Measurements from ENCODE around the gene LENEP.
A peak's percentile ranks its signal among the peaks of the same experiment; 100 is the strongest.
"Not testable (repeated sequence)": the region's sequence is repeated elsewhere in the genome, so short reads cannot be mapped to it uniquely, and the experiment has no call there.

LENEP gene

DNA sequence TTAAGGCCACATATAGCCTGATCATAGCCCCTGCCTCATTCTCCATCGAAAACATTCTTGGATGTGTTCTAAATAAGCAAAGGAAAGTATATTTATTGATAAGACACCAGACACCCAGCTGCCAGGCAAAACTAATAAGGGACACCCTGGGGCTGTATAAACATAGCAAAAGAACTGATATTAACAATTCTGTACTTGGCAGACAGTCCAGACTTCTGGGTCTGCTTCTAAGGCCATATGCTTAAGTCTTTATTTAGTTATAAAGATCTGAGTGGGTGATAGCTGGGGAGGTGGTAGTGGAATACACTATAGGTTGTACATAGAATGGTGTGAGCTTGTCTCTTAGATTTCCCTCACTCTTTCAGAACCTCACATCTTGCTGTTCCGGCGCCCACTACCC is 15.0 kb upstream of the LENEP start:
- TF ChIP-seq, protein P1, sequence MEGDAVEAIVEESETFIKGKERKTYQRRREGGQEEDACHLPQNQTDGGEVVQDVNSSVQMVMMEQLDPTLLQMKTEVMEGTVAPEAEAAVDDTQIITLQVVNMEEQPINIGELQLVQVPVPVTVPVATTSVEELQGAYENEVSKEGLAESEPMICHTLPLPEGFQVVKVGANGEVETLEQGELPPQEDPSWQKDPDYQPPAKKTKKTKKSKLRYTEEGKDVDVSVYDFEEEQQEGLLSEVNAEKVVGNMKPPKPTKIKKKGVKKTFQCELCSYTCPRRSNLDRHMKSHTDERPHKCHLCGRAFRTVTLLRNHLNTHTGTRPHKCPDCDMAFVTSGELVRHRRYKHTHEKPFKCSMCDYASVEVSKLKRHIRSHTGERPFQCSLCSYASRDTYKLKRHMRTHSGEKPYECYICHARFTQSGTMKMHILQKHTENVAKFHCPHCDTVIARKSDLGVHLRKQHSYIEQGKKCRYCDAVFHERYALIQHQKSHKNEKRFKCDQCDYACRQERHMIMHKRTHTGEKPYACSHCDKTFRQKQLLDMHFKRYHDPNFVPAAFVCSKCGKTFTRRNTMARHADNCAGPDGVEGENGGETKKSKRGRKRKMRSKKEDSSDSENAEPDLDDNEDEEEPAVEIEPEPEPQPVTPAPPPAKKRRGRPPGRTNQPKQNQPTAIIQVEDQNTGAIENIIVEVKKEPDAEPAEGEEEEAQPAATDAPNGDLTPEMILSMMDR (conservative IDR thresholded peaks at IDR 0.05; ENCODE audit: low read length) = no peak
- no peak for DNase-seq (ENCODE audit: low read depth)
- H3K4me3 ChIP-seq (ENCODE audit: low read length) = no peak overlapping the region

DNA sequence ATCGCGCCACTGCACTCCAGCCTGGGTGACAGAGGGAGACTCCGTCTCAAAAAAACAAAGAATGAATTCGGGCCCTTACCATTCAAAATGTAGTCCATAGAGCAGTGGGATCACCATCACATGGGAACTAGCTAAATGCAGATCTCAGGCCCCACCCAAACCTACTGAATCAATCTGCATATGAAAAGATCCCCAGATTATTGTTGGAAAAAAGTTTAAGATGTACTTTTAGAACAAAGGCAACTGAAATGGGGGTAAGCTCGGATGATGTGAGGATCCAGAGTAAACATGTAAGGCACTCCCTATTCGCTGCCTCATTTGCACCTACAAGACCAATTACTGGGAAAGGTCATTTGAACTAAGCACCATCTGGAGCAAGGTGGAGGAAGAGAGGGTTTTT is 11.0 kb upstream of the LENEP start:
- TF ChIP-seq, protein P1 (conservative IDR thresholded peaks at IDR 0.05; ENCODE audit: low read length) = no peak
- peak overlapping the region; percentile 62 for H3K4me3 ChIP-seq (ENCODE audit: low read length)
- no peak for DNase-seq (ENCODE audit: low read depth)

DNA sequence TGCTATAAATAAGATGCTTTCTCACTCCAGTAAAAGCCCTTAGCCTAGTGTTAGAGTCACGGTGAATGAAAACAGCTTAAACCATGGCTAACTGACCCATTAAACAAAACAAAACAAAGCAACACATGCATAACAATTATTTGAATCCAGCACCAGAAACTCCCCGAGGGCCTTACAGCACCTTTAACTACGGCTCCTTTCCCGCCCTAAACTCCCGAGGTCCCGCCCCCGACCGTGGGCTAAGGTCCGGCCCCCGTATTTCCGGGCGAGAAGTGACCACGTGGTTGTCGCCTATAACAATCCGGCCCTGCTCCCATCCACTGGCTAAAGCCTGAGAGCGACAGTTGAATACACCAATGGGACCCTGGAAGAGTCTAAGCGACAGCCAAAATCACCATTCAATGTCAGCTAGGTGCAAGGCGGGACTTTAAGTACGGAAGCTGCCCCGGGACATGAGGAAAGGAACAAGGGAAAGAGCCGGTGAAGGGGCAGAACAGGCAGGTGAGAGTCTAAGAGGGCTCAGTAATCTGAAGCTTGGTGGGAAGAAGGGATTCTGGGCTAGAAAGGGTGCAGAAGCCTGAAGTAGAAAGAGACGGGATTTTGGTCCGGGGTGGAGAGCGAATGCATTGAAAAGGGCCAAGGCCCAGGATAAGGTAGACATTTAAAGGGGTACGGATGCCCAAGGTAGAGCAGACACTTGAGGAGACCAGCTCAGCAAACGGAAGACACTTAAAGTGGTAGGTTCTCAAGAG is 10.3 kb upstream of the LENEP start, which contains the start of gene FLAD1:
FLAD1 (plus strand) TSS at position 448 of the 752 bp plus-strand sequence. CDS start 351 bp downstream, outside the sequence.
- DNase-seq (ENCODE audit: low read depth) = peak; percentile 100
- peak within 1 kb of the TSS; percentile 96 for H3K4me3 ChIP-seq (ENCODE audit: low read length)
- TF ChIP-seq, protein P1 (conservative IDR thresholded peaks at IDR 0.05; ENCODE audit: low read length) = no peak

- H3K4me3 ChIP-seq (ENCODE audit: low read length) = peak overlapping the region; percentile 96
- TF ChIP-seq, protein P1 (conservative IDR thresholded peaks at IDR 0.05; ENCODE audit: low read length) = no peak
- DNase-seq (ENCODE audit: low read depth) = no peak
Measured at GRCh38 chr1:154983776-154984466, 9.5 kb upstream of the LENEP start.

DNA sequence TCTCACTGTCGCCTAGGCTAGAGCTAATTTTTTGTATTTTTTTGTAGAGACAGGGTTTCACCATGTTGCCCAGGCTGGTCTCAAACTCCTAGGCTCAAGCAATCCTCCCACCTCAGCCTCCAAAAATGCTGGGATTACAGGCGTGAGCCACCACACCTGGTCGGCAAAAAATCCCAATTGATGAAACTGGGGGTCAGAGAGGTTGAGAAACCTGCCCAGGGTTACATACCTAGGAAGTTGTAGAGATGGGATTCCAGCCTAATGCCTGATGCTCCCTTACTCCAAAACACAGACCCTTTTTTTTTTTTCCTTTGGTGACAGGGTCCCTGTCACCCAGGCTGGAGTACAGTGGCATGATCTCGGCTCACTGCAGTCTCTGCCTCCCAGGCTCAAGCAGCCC is 6.7 kb upstream of the LENEP start:
- not testable (repeated sequence) for H3K4me3 ChIP-seq (ENCODE audit: low read length); DNase-seq (ENCODE audit: low read depth)

DNA sequence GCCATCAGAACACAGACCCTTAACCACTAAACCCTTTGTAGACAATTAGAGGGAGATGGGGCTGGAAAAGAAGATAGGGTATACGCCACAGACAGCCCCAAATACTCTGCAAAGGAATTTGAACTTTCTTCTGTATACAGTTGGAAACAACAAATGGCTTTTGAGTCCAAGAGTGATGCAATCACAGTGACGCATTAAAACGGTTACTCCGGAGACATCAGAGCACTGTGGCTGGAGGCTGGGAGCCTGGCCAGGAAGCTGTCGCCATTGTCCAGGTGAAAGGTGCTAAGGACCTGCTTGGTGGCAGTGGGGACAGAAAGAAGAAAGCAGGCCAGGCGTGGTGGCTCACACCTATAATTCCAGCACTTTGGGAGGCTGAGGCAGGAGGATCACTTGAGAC is 6.1 kb upstream of the LENEP start:
- TF ChIP-seq, protein P1 (conservative IDR thresholded peaks at IDR 0.05; ENCODE audit: low read length) = no peak
- DNase-seq (ENCODE audit: low read depth) = no peak
- no peak overlapping the region for H3K4me3 ChIP-seq (ENCODE audit: low read length)

DNA sequence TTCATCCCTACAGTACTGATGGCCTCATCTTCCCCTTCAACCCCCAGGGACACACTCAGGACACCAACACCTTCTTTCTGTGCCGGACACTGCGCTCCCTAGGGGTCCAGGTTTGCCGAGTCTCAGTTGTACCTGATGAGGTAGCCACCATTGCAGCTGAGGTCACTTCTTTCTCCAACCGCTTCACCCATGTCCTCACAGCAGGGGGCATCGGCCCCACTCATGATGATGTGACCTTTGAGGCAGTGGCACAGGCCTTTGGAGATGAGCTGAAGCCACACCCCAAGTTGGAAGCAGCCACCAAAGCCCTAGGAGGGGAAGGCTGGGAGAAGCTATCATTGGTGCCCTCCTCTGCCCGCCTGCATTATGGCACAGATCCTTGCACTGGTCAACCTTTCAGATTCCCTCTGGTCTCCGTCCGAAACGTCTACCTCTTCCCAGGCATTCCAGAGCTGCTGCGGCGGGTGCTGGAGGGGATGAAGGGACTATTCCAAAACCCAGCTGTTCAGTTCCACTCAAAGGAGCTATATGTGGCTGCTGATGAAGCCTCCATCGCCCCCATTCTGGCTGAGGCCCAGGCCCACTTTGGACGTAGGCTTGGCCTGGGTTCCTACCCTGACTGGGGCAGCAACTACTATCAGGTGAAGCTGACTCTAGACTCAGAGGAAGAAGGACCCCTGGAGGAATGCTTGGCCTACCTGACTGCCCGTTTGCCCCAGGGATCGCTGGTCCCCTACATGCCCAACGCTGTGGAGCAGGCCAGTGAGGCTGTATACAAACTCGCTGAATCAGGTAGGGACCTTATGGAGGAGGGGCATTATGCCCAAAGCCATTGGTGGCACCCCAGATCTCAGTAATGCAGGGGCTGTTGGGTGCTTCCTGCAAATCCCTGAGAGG is 5.1 kb upstream of the LENEP start:
- DNase-seq (ENCODE audit: low read depth) = no peak
- no peak overlapping the region for H3K4me3 ChIP-seq (ENCODE audit: low read length)
- TF ChIP-seq, protein P1 (conservative IDR thresholded peaks at IDR 0.05; ENCODE audit: low read length) = no peak
